ENCODE measurements around the gene PARVG. TPM values are rescaled to one million over a fixed set of nuclear protein-coding genes. Genes with fewer than 3 reads are reported as not detected.
A peak's percentile ranks its signal among the peaks of the same experiment; 100 is the strongest.

PARVG gene
- total and polyA plus RNA-seq, 10 of the 15 experiments (the other 5 are each of a cell fraction or from before 2014, with no cell fraction given) = 6.3 to 123 (median 71.9) TPM

- BruUV-seq (replicated peaks) = no TSS peak
- FAIRE-seq = no peak
- intact Hi-C loops (cut with micrococcal nuclease; ENCODE audit: unreplicated experiment) = no loop called here
These were observed 68.2 kb downstream of the PARVG start for GRCh38 chr22:44248926-44249325.

More at GRCh38 chr22:44248926-44249325, 68.2 kb downstream of the PARVG start:
- no peak overlapping the region for H3K4me3 ChIP-seq
- H3K36me3 ChIP-seq (ENCODE audit: control insufficient read depth in 2 of 2, insufficient read depth in 2 of 2, low read length in 1 of 2) = no peaks in the 10 kb centered on the region
- ChIA-PET RAD21 (ENCODE audit: unreplicated experiment) (no interaction called here), POLR2A (no interaction called here), CTCF (no interaction called here), SMC1A (ENCODE audit: uncharacterized antibody, unreplicated experiment) (no interaction called here)
- DNase-seq (ENCODE audit: low read depth, low spot score) = peak; percentile 7
- no peak overlapping the region for H3K27ac ChIP-seq (ENCODE audit: control insufficient read depth, insufficient read depth)
- no peak overlapping the region for H3K9ac ChIP-seq (ENCODE audit: control insufficient read depth, insufficient read depth, low read length)
- H3K4me1 ChIP-seq (ENCODE audit: control insufficient read depth, insufficient read depth, low read length) = no peaks in the 10 kb centered on the region
- no peaks in the 10 kb centered on the region for H3K79me2 ChIP-seq (ENCODE audit: control insufficient read depth, insufficient read depth, low read length)
- H3K4me2 ChIP-seq (ENCODE audit: control insufficient read depth, insufficient read depth) = no peak overlapping the region
- H3K9me3 ChIP-seq (replicated peaks; ENCODE audit: control insufficient read depth, insufficient read depth, low read length) = peaks cover 4% of the 10 kb centered on the region; the same call in 2 of the 3 replicates
- no peaks in the 10 kb centered on the region; a peak in 2 of 4 replicates for H3K27me3 ChIP-seq (replicated peaks in 1 of 2; ENCODE audit: control insufficient read depth in 2 of 2, insufficient read depth in 2 of 2, low read length in 1 of 2)
- no peaks in the 10 kb centered on the region for H4K20me1 ChIP-seq (ENCODE audit: control insufficient read depth, insufficient read depth)
- TF ChIP-seq NR2F1 (conservative IDR thresholded peaks at IDR 0.05) (no peak), ATF2 (IDR thresholded peaks at IDR 0.05; ENCODE audit: low read length) (no peak), HSF1 (IDR thresholded peaks at IDR 0.05; ENCODE audit: low read depth, low read length) (no peak), MLLT1 (IDR thresholded peaks at IDR 0.05) (no peak), RELA (IDR thresholded peaks at IDR 0.05; ENCODE audit: borderline replicate concordance, partially characterized antibody) (no peak), SMARCA5 (IDR thresholded peaks at IDR 0.05) (no peak), TCF3 (IDR thresholded peaks at IDR 0.05; ENCODE audit: borderline replicate concordance, insufficient read depth, low read depth, low read length) (0 out of 2 replicates have a peak, but pooled peaks have one; percentile 17), PAX5 (IDR thresholded peaks at IDR 0.05; ENCODE audit: borderline replicate concordance, low read depth, low read length) (peak; percentile 18; the same call in 1 of the 2 replicates), BCL3 (IDR thresholded peaks at IDR 0.05; ENCODE audit: borderline replicate concordance, insufficient read depth, low read depth, low read length, poor library complexity, severe bottlenecking) (peak; percentile 13)
- in situ Hi-C loops (cut with MboI) = no loop called here
- peak; percentile 64 for ATAC-seq
- WGBS (ENCODE audit: insufficient coverage, insufficient replicate concordance, low lambda C conversion rate, missing lambda C conversion rate) = 29% methylated on average over 10 of the region's 10 CpGs
- no peak overlapping the region for H2AFZ ChIP-seq (ENCODE audit: control insufficient read depth, low read depth, low read length)

Data from GM12878 (cell line).